GM19328 (cell line): ENCODE data around the gene SMNDC1.
"Not testable (repeated sequence)": the region's sequence is repeated elsewhere in the genome, so short reads cannot be mapped to it uniquely, and the experiment has no call there.

Source experiments
- ATAC-seq: cut with Tn5 transposase; IDR thresholded peaks from one replicate; pipeline ENCODE4 v1.9.1; 2021; ENCODE audit warnings: mild to moderate bottlenecking, moderate library complexity; ENCODE audit not compliant: unreplicated experiment

SMNDC1 gene

GRCh38 chr10:110258542-110258941, 46.2 kb downstream of the SMNDC1 start:
- no peak for ATAC-seq

- no peak for ATAC-seq
Measured at GRCh38 chr10:110254467-110254866, 50.3 kb downstream of the SMNDC1 start.

GRCh38 chr10:110252151-110252550, 52.6 kb downstream of the SMNDC1 start:
- ATAC-seq, result no peak

DNA sequence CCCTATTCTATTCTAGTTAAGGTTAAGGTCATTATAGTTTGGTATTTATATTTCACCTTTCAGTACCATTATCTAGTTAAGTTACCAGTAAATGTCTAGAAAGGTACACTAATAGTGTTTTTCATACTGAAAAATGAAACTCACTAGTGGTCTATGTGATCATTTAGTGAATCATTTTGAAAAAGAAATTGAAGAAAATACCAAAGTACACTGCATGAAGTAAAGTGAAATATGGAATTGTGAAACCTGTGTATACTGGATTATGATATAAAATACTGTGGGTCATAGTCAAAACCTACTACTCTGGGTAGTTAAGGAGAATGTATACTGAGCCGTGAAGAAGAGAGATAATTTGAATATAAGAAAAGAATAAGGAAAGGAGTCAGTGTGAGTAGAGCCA, 53.3 kb downstream of the SMNDC1 start:
- peak; percentile 69 for ATAC-seq

DNA sequence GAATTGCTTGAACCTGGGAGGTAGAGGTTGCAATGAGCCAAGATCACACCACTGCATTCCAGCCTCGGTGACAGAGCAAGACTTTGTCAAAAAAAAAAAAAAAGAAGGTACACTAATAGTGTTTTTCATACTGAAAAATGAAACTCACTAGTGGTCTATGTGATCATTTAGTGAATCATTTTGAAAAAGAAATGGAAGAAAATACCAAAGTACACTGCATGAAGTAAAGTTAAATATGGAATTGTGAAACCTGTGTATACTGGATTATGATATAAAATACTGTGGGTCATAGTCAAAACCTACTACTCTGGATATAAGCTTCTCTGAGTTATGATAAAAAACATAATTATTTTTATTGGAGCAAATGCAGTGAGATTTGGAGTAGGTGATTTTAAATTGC, 55.2 kb downstream of the SMNDC1 start:
- peak; percentile 51 for ATAC-seq

DNA sequence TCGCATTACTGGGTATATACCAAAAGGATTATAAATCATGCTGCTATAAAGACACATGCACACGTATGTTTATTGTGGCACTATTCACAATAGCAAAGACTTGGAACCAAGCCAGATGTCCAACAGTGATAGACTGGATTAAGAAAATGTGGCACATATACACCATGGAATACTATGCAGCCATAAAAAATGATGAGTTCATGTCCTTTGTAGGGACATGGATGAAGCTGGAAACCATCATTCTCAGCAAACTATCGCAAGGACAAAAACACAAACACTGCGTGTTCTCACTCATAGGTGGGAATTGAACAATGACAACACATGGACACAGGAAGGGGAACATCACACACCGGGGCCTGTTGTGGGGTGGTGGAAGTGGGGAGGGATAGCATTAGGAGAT, 56.9 kb downstream of the SMNDC1 start:
- ATAC-seq, result not testable (repeated sequence)

DNA sequence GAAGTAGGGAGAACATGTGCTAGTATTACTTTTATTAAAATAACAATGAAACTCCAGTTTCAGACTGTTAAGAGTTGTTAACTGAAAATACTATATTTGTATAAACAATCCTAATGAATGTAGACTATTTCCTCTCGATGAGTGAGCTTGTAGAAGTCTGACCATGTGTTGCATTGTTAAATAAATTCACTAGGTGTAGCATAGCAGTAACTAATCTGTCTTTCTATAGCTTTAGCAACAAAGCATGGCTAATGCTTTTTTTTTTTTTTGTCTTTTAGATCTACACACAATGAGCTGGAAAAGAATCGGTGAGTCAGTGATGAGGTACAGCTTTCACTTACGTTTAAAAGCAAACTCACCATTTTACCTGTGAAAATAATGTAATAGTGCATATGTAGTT, 60.2 kb downstream of the SMNDC1 start:
- ATAC-seq, result no peak

DNA sequence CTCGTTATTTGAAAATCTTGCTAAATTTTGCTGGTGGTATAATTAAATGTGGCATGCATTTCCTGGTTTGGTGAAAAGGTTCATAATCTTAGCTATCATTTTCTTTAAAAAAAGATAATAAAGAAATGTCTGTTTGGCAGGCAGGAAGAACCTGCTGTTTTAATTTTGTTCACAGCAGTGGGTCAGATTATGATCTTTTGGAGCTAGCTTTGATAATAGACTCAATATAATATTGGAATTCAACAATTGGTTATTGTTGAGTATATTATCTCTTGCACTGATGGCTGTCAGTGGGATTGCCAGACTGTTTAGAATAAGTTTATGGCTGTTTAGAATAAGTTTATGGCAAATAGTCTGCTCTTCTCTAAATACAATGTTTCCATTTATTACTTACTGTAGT, 62.2 kb downstream of the SMNDC1 start:
- ATAC-seq, result no peak

GRCh38 chr10:110241841-110242240, 62.9 kb downstream of the SMNDC1 start:
- no peak for ATAC-seq

GRCh38 chr10:110241407-110241806, 63.3 kb downstream of the SMNDC1 start:
- no peak for ATAC-seq
